Mucosa of gallbladder (tissue), 1 donor: ENCODE measurements around the gene MTHFD2L. TPM values are rescaled to one million over a fixed set of nuclear protein-coding genes. Genes with fewer than 3 reads are reported as not detected.
"Not testable (repeated sequence)": the region's sequence is repeated elsewhere in the genome, so short reads cannot be mapped to it uniquely, and the experiment has no call there.

Source experiments
- DNase-seq: peaks from one replicate; pipeline ENCODE4 v3.0.0-alpha.2; 2020; ENCODE audit warnings: low spot score
- total RNA-seq: library from RNA; stranded (reverse); gene quantifications from one replicate; pipeline ENCODE4 v1.2.1, GENCODE V29; 2021
- donor health status: DM: no; HTN: no; CAD: no.

Gene MTHFD2L
- 6.8 TPM for total RNA-seq

GRCh38 chr4:74157561-74158465 is at the start of gene MTHFD2L:
MTHFD2L (plus strand) TSS chr4:74158118; CDS start chr4:74158139, 21 bp downstream.
- DNase-seq = peak; percentile 93

GRCh38 chr4:74108457-74109115 is 49.3 kb upstream of the MTHFD2L start:
- no peak for DNase-seq

- DNase-seq = peak; percentile 29
Observed at GRCh38 chr4:74109116-74109869, 48.6 kb upstream of the MTHFD2L start.

- no peak for DNase-seq
Observed at GRCh38 chr4:74109870-74110605, 47.9 kb upstream of the MTHFD2L start.

- DNase-seq = no peak
Observed at GRCh38 chr4:74110670-74111069, 47.2 kb upstream of the MTHFD2L start.

- DNase-seq = no peak
Observed at GRCh38 chr4:74111306-74111975, 46.5 kb upstream of the MTHFD2L start.

- DNase-seq = peak; percentile 23
Observed at GRCh38 chr4:74111990-74112389, 45.9 kb upstream of the MTHFD2L start.

- no peak for DNase-seq
Observed at GRCh38 chr4:74112399-74113105, 45.4 kb upstream of the MTHFD2L start.

- no peak for DNase-seq
Observed at GRCh38 chr4:74114234-74114633, 43.7 kb upstream of the MTHFD2L start.

- DNase-seq = peak; percentile 74
Observed at GRCh38 chr4:74117024-74117534, 40.8 kb upstream of the MTHFD2L start.

- no peak for DNase-seq
Observed at GRCh38 chr4:74118600-74119338, 39.1 kb upstream of the MTHFD2L start.

GRCh38 chr4:74120086-74120485 is 37.8 kb upstream of the MTHFD2L start:
- DNase-seq = no peak

- no peak for DNase-seq
Observed at GRCh38 chr4:74121643-74122579, 36.0 kb upstream of the MTHFD2L start.

- no peak for DNase-seq
Observed at GRCh38 chr4:74123065-74123728, 34.7 kb upstream of the MTHFD2L start.

- no peak for DNase-seq
Observed at GRCh38 chr4:74125029-74125428, 32.9 kb upstream of the MTHFD2L start.

GRCh38 chr4:74127745-74128144 is 30.2 kb upstream of the MTHFD2L start:
- no peak for DNase-seq

GRCh38 chr4:74130843-74131242 is 27.1 kb upstream of the MTHFD2L start:
- not testable (repeated sequence) for DNase-seq

- DNase-seq = not testable (repeated sequence)
Observed at GRCh38 chr4:74132188-74132587, 25.7 kb upstream of the MTHFD2L start.
